Measurements from ENCODE around the gene GRIN2D. TPM values are rescaled to one million over a fixed set of nuclear protein-coding genes. Genes with fewer than 3 reads are reported as not detected.

Gene GRIN2D
- polyA plus RNA-seq, 3 donors: 0.13 to 0.29 TPM; not detected in 1

- H3K27me3 ChIP-seq (ENCODE audit: control insufficient read depth in 2 of 2, insufficient read depth in 2 of 2, low read length in 2 of 2): no peaks in the 10 kb centered on the region
- peaks cover 1 to 12% (median 7%) of the 10 kb centered on the region in 3 donors for H3K27me3 Mint-ChIP-seq (ENCODE audit: low read depth in 3 of 3)
- peaks cover 0 to under 1% of the 10 kb centered on the region in 2 donors for H3K4me1 ChIP-seq (ENCODE audit: control insufficient read depth in 1 of 2, insufficient read depth in 2 of 2, low read length in 2 of 2)
- H3K9ac ChIP-seq (ENCODE audit: insufficient read depth, low read length, poor library complexity, severe bottlenecking): no peak overlapping the region
- no peak overlapping the region for H2AFZ ChIP-seq (ENCODE audit: insufficient read depth, low read depth, low read length, poor library complexity, severe bottlenecking)
- no peak for TF ChIP-seq CTCF (IDR thresholded peaks at IDR 0.05)
- H3K9me3 ChIP-seq (replicated peaks in 1 of 2; ENCODE audit: control insufficient read depth in 1 of 2, insufficient read depth in 1 of 2, low read length in 2 of 2): no peaks in the 10 kb centered on the region
- 67% methylated on average over 3 of the region's 4 CpGs for WGBS (ENCODE audit: insufficient coverage)
- H3K4me3 Mint-ChIP-seq: no peak overlapping the region
- no peak for DNase-seq
- H3K4me2 ChIP-seq (replicated peaks; ENCODE audit: extremely low read depth, low read length, poor library complexity, severe bottlenecking): no peak overlapping the region
- no peaks in the 10 kb centered on the region for H3K79me2 ChIP-seq (ENCODE audit: insufficient read depth, low read length)
- H3K4me3 ChIP-seq (replicated peaks in 1 of 3; ENCODE audit: low read depth in 2 of 3, low read length in 3 of 3): no peak overlapping the region
- no peak overlapping the region for H3K27ac Mint-ChIP-seq
- H4K20me1 ChIP-seq (ENCODE audit: insufficient read depth, low read length): no peaks in the 10 kb centered on the region
- no peaks in the 10 kb centered on the region for H3K9me3 Mint-ChIP-seq
- H3K27ac ChIP-seq (ENCODE audit: low read depth in 1 of 2, low read length in 2 of 2): no peak overlapping the region
- H3K36me3 ChIP-seq (replicated peaks in 1 of 2; ENCODE audit: control insufficient read depth in 1 of 2, insufficient read depth in 2 of 2, low read length in 2 of 2): no peaks in the 10 kb centered on the region
- H3K36me3 Mint-ChIP-seq: no peaks in the 10 kb centered on the region
- H3K4me1 Mint-ChIP-seq: peaks cover 5% of the 10 kb centered on the region
- intact Hi-C loops (cut with micrococcal nuclease): no loop called here
Measured at GRCh38 chr19:48372904-48373303, 20.6 kb upstream of the GRIN2D start.

GRCh38 chr19:48373567-48373966, 19.9 kb upstream of the GRIN2D start:
- Histone ChIP-seq H4K20me1 (ENCODE audit: insufficient read depth, low read length) (no peaks in the 10 kb centered on the region), H3K79me2 (ENCODE audit: insufficient read depth, low read length) (no peaks in the 10 kb centered on the region), H3K36me3 (replicated peaks in 1 of 2; ENCODE audit: control insufficient read depth in 1 of 2, insufficient read depth in 2 of 2, low read length in 2 of 2) (no peaks in the 10 kb centered on the region), H3K27me3 (ENCODE audit: control insufficient read depth in 2 of 2, insufficient read depth in 2 of 2, low read length in 2 of 2) (no peaks in the 10 kb centered on the region), H2AFZ (ENCODE audit: insufficient read depth, low read depth, low read length, poor library complexity, severe bottlenecking) (no peak overlapping the region), H3K9me3 (replicated peaks in 1 of 2; ENCODE audit: control insufficient read depth in 1 of 2, insufficient read depth in 1 of 2, low read length in 2 of 2) (no peaks in the 10 kb centered on the region), H3K4me2 (replicated peaks; ENCODE audit: extremely low read depth, low read length, poor library complexity, severe bottlenecking) (no peak overlapping the region), H3K9ac (ENCODE audit: insufficient read depth, low read length, poor library complexity, severe bottlenecking) (no peak overlapping the region), H3K4me3 (replicated peaks in 1 of 3; ENCODE audit: low read depth in 2 of 3, low read length in 3 of 3) (no peak overlapping the region), H3K27ac (ENCODE audit: low read depth in 1 of 2, low read length in 2 of 2) (no peak overlapping the region), H3K4me1 (ENCODE audit: control insufficient read depth in 1 of 2, insufficient read depth in 2 of 2, low read length in 2 of 2) (peaks cover 0 to 5% of the 10 kb centered on the region in 2 donors)
- H3K36me3 Mint-ChIP-seq: no peaks in the 10 kb centered on the region
- peaks cover 1 to 12% (median 7%) of the 10 kb centered on the region in 3 donors for H3K27me3 Mint-ChIP-seq (ENCODE audit: low read depth in 3 of 3)
- H3K9me3 Mint-ChIP-seq: no peaks in the 10 kb centered on the region
- peak overlapping the region in 1 of 7 donors; percentile 46 for H3K27ac Mint-ChIP-seq
- intact Hi-C loops (cut with micrococcal nuclease): no loop called here
- no peak for TF ChIP-seq CTCF (IDR thresholded peaks at IDR 0.05)
- no peak for DNase-seq
- peaks cover 10% of the 10 kb centered on the region for H3K4me1 Mint-ChIP-seq
- 95% methylated on average over 10 of the region's 11 CpGs for WGBS (ENCODE audit: insufficient coverage)
- H3K4me3 Mint-ChIP-seq: no peak overlapping the region
